Thyroid gland (tissue), 4 donors: ENCODE data around the gene PLXNC1. TPM values are rescaled to one million over a fixed set of nuclear protein-coding genes. Genes with fewer than 3 reads are reported as not detected.

ENCODE experiments used
- DNase-seq, 2 donors: peaks; one replicate each; pipeline ENCODE4 v3.0.0-alpha.2; 2019
- H3K27ac ChIP-seq, 3 donors: fragments of 200-600 bp; sonication (generic); 1 replicate in 2 of 3; 2 replicates in 1 of 3; pipeline ENCODE4 v1.5.1; 2016 to 2019; ENCODE audit warnings: mild to moderate bottlenecking in 1 of 3, moderate library complexity in 1 of 3
- H3K27me3 ChIP-seq: fragments of 200-600 bp; sonication (generic); one replicate; pipeline ENCODE4 v1.5.1; 2019
- H3K36me3 ChIP-seq, 2 donors: fragments of 200-600 bp; sonication (generic); one replicate each; pipeline ENCODE4 v1.5.1; 2016 to 2019
- H3K4me1 ChIP-seq, 2 donors: fragments of 200-600 bp; sonication (generic); one replicate each; pipeline ENCODE4 v1.5.1; 2017 to 2019
- H3K4me3 ChIP-seq, 3 donors: fragments of 200-600 bp; sonication (generic); replicated peaks in 1 of 3; 1 replicate in 2 of 3; 2 replicates in 1 of 3; pipeline ENCODE4 v1.5.1; 2016; ENCODE audit warnings: mild to moderate bottlenecking in 1 of 3
- H3K9me3 ChIP-seq: fragments of 200-600 bp; sonication (generic); one replicate; pipeline ENCODE4 v1.5.1; 2017
- POLR2A ChIP-seq, 2 donors: fragments of 450-650 bp; IDR thresholded peaks; one replicate each; pipeline ENCODE4 v1.6.1; 2017; ENCODE audit warnings: antibody characterized with exemption in 2 of 2, mild to moderate bottlenecking in 2 of 2, moderate library complexity in 1 of 2
- WGBS, 2 donors: methylation state at CpG; one replicate each; pipeline ENCODE4 v1.1.5; 2017; 5-methylcytosine and 5-hydroxymethylcytosine counted together
- intact Hi-C: fragments of 100-400 bp; cut with DNase I; formaldehyde crosslinking; loops from one replicate; pipeline ENCODE4 v1.15.1; 2023
- total RNA-seq, 4 donors: library from RNA; depleted of rRNA; stranded (reverse); fragments of >200 nt; gene quantifications; one replicate each; pipeline ENCODE4 v1.2.3, GENCODE V29; 2016
- TF ChIP-seq, protein P1 (sequence below), 6 experiments: fragments of 200-600 bp in 3 of 6; fragments of 450-650 bp in 3 of 6; sonication (generic) in 3 of 6; IDR thresholded peaks; one replicate each; pipeline ENCODE4 v1.5.1; 2016 to 2019; ENCODE audit warnings: antibody characterized with exemption in 6 of 6, mild to moderate bottlenecking in 2 of 6, inconsistent platforms in 1 of 6, moderate library complexity in 1 of 6

The PLXNC1 gene
- total RNA-seq, 4 donors from 2014 or later, result 4.5 to 7.2 (median 5.1) TPM

DNA sequence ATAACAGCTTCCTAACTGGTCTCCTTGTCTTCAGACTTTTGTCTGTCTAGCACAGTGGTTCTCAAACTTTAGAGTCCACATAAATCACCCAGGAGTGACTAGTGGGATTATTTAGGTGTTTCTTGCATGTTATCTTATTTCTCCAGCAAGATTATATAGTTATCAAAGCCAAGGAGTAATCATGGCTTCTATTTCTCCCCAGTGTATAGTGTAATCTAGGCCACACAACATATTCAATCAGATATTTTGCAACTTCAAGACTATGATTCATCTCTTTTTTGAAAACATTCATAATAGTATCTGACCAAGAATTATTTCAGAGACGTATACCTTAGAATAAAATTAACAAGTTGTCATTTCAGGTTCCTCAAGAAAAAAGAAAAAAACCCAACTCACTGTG, 179.4 kb downstream of the PLXNC1 start:
- Histone ChIP-seq H3K27me3 (no peaks in the 10 kb centered on the region), H3K4me1 (no peaks in the 10 kb centered on the region), H3K9me3 (no peaks in the 10 kb centered on the region), H3K4me3 (no peak overlapping the region), H3K27ac (no peak overlapping the region), H3K36me3 (no peaks in the 10 kb centered on the region)
- TF ChIP-seq POLR2A (IDR thresholded peaks at IDR 0.05), result no peak
- TF ChIP-seq, protein P1, sequence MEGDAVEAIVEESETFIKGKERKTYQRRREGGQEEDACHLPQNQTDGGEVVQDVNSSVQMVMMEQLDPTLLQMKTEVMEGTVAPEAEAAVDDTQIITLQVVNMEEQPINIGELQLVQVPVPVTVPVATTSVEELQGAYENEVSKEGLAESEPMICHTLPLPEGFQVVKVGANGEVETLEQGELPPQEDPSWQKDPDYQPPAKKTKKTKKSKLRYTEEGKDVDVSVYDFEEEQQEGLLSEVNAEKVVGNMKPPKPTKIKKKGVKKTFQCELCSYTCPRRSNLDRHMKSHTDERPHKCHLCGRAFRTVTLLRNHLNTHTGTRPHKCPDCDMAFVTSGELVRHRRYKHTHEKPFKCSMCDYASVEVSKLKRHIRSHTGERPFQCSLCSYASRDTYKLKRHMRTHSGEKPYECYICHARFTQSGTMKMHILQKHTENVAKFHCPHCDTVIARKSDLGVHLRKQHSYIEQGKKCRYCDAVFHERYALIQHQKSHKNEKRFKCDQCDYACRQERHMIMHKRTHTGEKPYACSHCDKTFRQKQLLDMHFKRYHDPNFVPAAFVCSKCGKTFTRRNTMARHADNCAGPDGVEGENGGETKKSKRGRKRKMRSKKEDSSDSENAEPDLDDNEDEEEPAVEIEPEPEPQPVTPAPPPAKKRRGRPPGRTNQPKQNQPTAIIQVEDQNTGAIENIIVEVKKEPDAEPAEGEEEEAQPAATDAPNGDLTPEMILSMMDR (IDR thresholded peaks at IDR 0.05), result no peak
- WGBS, 2 donors, result 89 to 93% methylated on average over 1 of the region's 1 CpG
- no peak for DNase-seq
- intact Hi-C loops, result no loop called here

DNA sequence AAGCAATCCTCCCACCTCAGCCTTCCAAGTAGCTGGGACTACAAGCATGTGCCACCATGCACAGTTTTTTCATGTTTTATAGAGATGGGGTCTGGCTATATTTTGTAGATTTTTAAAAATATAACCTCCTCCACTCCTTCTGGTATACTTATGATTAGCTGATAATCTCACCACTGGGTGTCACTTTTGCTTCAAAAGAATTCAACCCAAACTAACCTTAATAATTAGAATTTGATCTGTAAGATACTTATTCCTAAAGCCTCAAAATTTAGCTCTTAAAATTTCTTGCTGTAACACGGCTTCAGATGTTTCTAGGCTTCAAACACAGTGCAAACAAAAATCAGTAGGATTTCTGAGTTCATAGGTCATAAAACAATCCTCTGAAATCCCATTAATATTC, 181.0 kb downstream of the PLXNC1 start:
- Histone ChIP-seq H3K27ac (no peak overlapping the region), H3K27me3 (no peaks in the 10 kb centered on the region), H3K36me3 (no peaks in the 10 kb centered on the region), H3K4me3 (no peak overlapping the region), H3K4me1 (no peaks in the 10 kb centered on the region), H3K9me3 (no peaks in the 10 kb centered on the region)
- no peak for DNase-seq
- intact Hi-C loops, result no loop called here
- TF ChIP-seq, protein P1 (IDR thresholded peaks at IDR 0.05), result peak in 1 of 6 experiments; percentile 7
- TF ChIP-seq POLR2A (IDR thresholded peaks at IDR 0.05), result no peak
- 89 to 92% methylated on average over 1 of the region's 1 CpG for whole genome bisulfite sequencing, 2 donors

DNA sequence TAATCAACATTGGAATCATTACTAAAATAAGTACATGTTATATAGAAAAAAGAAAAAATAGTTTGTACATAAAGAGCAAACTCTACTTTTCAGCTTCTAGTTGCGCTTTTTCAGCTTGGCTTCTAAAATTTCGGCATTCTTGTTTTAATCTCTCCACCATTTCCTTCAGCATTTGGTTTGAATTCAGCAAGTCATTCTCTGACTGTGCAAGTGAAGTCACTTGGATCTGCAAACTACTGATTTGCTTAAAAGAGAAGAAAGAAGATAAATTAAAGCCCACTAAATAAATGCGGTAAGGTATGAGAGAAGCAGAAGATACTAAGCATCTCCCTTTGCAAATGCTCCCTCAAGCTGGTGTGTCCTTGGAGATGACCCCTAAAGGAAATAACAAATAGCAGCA, 185.0 kb downstream of the PLXNC1 start:
- H3K27me3 ChIP-seq, result no peaks in the 10 kb centered on the region
- DNase-seq, result no peak
- no peak overlapping the region for H3K4me3 ChIP-seq
- H3K27ac ChIP-seq, result no peak overlapping the region
- H3K9me3 ChIP-seq, result no peaks in the 10 kb centered on the region
- H3K4me1 ChIP-seq, result no peaks in the 10 kb centered on the region
- 93 to 95% methylated on average over 3 of the region's 3 CpGs for whole genome bisulfite sequencing, 2 donors
- TF ChIP-seq POLR2A (IDR thresholded peaks at IDR 0.05), result no peak
- TF ChIP-seq, protein P1 (IDR thresholded peaks at IDR 0.05), result no peak
- intact Hi-C loops, result no loop called here
- no peaks in the 10 kb centered on the region for H3K36me3 ChIP-seq

DNA sequence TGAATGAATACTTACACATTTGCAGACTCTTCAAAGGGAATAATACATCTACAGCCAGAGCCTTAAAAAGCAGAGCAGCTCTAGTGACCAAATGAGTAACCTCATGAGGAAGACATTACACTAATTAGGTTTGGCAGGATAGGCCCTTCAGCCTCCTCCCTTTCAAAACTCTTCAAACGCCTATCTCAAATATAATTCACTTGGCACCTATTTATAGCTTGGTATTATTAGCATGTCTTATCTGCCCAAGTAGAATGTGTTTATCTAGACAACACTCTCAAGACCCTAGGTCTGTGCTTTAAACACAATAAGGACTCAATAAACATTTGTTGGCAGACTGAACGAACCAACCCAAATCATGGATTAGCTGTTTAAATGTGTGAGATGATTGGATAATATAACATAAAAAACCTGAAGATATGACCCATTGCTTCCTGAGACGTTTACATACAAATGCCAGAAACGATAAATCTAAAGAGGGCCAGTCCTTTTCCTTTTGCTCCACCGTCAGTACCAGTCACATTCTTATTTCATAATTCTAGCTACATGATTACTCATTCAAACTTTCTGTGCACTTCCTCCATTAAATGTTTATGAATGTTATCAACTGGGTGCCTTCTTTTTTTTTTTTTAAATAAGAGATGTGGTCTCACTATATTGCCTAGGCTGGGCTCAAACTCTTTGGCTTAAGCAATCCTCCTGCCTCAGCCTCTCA, 188.0 kb downstream of the PLXNC1 start:
- H3K27me3 ChIP-seq, result no peaks in the 10 kb centered on the region
- TF ChIP-seq, protein P1 (IDR thresholded peaks at IDR 0.05), result no peak
- TF ChIP-seq POLR2A (IDR thresholded peaks at IDR 0.05), result no peak
- H3K4me1 ChIP-seq, result no peaks in the 10 kb centered on the region
- H3K27ac ChIP-seq, result no peak overlapping the region
- no peaks in the 10 kb centered on the region for H3K36me3 ChIP-seq
- DNase-seq, result no peak
- intact Hi-C loops, result no loop called here
- WGBS, 2 donors, result 85 to 90% methylated on average over 5 of the region's 5 CpGs
- no peak overlapping the region for H3K4me3 ChIP-seq
- no peaks in the 10 kb centered on the region for H3K9me3 ChIP-seq

DNA sequence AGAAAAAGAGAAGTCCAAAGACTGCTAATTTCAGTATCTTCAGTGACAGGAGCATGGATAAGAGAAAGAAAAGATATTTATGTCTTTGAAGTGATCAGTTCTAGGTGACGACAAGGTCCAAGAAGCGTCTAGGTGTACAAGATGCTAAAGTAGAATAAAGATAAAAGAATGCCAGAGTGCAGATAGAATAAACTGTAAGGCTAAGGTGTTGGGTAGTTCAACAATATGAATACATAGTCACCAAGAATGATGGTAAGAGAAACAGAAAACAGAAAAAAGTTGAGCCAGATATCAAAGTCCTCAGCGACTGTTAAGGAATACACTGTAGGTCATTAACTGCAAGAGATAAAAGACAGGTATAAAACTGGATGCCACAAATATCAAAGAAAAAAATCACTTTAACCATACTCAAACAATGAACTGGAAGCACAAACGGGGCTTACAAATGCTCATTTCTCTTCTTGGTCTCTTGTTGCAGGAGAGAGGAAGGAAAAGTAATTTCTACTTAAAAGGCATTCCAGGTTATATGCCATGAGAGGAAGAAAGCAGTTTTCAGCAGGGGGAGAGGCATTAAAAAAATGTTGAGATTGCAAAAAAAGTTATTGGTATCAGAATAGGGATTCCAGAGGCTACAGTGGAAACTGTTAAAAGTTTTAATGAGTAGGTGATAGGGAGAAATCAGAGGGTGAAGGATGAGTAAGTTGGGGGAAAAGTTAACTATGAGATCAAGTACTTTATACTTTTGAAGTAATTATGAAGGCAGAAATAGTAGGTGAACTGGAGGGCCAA, 189.8 kb downstream of the PLXNC1 start:
- Histone ChIP-seq H3K27me3 (no peaks in the 10 kb centered on the region), H3K27ac (no peak overlapping the region), H3K4me1 (no peaks in the 10 kb centered on the region), H3K9me3 (no peaks in the 10 kb centered on the region), H3K4me3 (no peak overlapping the region), H3K36me3 (no peaks in the 10 kb centered on the region)
- no peak for DNase-seq
- WGBS, 2 donors, result 93% methylated on average over 4 of the region's 4 CpGs
- intact Hi-C loops, result no loop called here
- TF ChIP-seq, protein P1 (IDR thresholded peaks at IDR 0.05), result no peak
- no peak for TF ChIP-seq POLR2A (IDR thresholded peaks at IDR 0.05)
